Psoas muscle (tissue), 8 donors: ENCODE measurements around the gene CFAP97D1. TPM values are rescaled to one million over a fixed set of nuclear protein-coding genes. Genes with fewer than 3 reads are reported as not detected.

Experiments used
- ATAC-seq, 4 donors: fragments of 200-7000 bp; cut with Tn5 transposase; one replicate each; pipeline ENCODE4 v1.9.1; 2020; ENCODE audit warnings: moderate library complexity in 3 of 4, mild to moderate bottlenecking in 2 of 4
- DNase-seq, 2 donors: peaks; one replicate each; pipeline ENCODE4 v3.0.0-alpha.2; 2020
- H3K27ac ChIP-seq: fragments of 200-600 bp; one replicate; pipeline ENCODE4 v1.8.0; 2022
- H3K27me3 ChIP-seq, 3 donors: fragments of 200-600 bp in 1 of 3; one replicate each; pipeline versions ENCODE4 v1.6.1 to v1.8.0; 2013 to 2022; ENCODE audit warnings: low read length in 2 of 3, mild to moderate bottlenecking in 2 of 3, moderate library complexity in 1 of 3; ENCODE audit not compliant: insufficient read depth in 3 of 3
- H3K36me3 ChIP-seq, 2 donors: fragments of 200-600 bp in 1 of 2; one replicate each; pipeline versions ENCODE4 v1.6.1 to v1.8.0; 2013 to 2022; ENCODE audit warnings: low read depth in 1 of 2, mild to moderate bottlenecking in 1 of 2, moderate library complexity in 1 of 2; ENCODE audit not compliant: insufficient read depth in 1 of 2
- H3K4me1 ChIP-seq: fragments of 200-600 bp; one replicate; pipeline ENCODE4 v1.8.0; 2022
- H3K4me3 ChIP-seq: fragments of 200-600 bp; one replicate; pipeline ENCODE4 v1.8.0; 2022; ENCODE audit warnings: mild to moderate bottlenecking
- H3K9me3 ChIP-seq: fragments of 200-600 bp; one replicate; pipeline ENCODE4 v1.8.0; 2022
- WGBS, 3 donors: extraction: QIAGEN DNeasy Blood & Tissue Kit; methylation state at CpG; one replicate each; pipeline versions ENCODE4 v1.1.6 to v1.1.7; 2013; 5-methylcytosine and 5-hydroxymethylcytosine counted together
- intact Hi-C, 2 donors: fragments of 100-400 bp; cut with DNase I; formaldehyde crosslinking; loops; one replicate each; pipeline versions ENCODE4 v1.11.0 to v1.14.2; 2022
- polyA plus RNA-seq, 3 donors: library from polyadenylated mRNA; stranded (reverse); fragments of 200-250 nt; gene quantifications; one replicate each; pipeline ENCODE4 v1.2.3, GENCODE V29; 2013
- total RNA-seq, 4 donors: library from RNA; stranded (reverse); fragmentation: NEBNext Ultra II Directional in 2 of 4; extraction: Animal tissue kit (Norgen Biotek cat#: 25700) in 2 of 4; gene quantifications; one replicate each; pipeline versions ENCODE4 v1.2.1 to v1.2.4, GENCODE V29; 2021 to 2023
- TF ChIP-seq, protein P1 (sequence below): fragments of 200-600 bp; IDR thresholded peaks from one replicate; pipeline ENCODE4 v1.8.0; 2022; ENCODE audit warnings: antibody characterized with exemption
- donor health status: healthy with polysubstance abuse.
- donor health status: DM: no; HTN: no; CAD: no; lungs with moderate emphysema.
- donor health status: Bipolar disorder and iron deficiency.
- donor health status: healthy.
- donor health status: DM: yes; HTN: yes; CAD: no.
- donor health status: DM: no; HTN: no; CAD: no.
- donor health status: DM: no; HTN: no; CAD: no.
- donor health status: DM: yes; HTN: yes; CAD: no.

Gene CFAP97D1
- total and polyA plus RNA-seq, 7 donors, result 0.01 to 0.17 TPM; not detected in 5

DNA sequence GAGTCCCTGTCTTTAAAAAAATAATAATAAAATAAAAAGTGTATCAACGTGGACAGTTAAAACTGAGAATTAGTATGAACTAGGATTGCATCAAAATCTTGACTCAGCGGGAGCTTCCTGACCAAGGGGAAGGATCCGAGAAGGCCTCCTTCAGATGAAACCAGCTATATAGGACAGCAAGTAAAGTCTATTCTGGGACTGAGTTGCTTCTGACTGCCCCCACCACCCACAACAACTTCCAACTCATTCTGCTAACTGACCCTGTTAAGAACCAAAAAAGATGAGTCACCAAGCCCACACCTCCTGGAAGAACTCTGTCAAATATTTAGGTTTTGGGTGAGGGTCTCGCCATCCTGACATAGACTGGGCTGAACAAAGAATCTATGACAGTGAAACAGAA is 27.8 kb downstream of the CFAP97D1 start:
- intact Hi-C loops, result no loop called here
- peaks cover 0 to 21% of the 10 kb centered on the region in 2 donors for H3K36me3 ChIP-seq
- no peak for DNase-seq
- H3K4me1 ChIP-seq, result no peaks in the 10 kb centered on the region
- no peaks in the 10 kb centered on the region for H3K27me3 ChIP-seq
- H3K27ac ChIP-seq, result no peak overlapping the region
- H3K9me3 ChIP-seq, result no peaks in the 10 kb centered on the region
- TF ChIP-seq, protein P1, sequence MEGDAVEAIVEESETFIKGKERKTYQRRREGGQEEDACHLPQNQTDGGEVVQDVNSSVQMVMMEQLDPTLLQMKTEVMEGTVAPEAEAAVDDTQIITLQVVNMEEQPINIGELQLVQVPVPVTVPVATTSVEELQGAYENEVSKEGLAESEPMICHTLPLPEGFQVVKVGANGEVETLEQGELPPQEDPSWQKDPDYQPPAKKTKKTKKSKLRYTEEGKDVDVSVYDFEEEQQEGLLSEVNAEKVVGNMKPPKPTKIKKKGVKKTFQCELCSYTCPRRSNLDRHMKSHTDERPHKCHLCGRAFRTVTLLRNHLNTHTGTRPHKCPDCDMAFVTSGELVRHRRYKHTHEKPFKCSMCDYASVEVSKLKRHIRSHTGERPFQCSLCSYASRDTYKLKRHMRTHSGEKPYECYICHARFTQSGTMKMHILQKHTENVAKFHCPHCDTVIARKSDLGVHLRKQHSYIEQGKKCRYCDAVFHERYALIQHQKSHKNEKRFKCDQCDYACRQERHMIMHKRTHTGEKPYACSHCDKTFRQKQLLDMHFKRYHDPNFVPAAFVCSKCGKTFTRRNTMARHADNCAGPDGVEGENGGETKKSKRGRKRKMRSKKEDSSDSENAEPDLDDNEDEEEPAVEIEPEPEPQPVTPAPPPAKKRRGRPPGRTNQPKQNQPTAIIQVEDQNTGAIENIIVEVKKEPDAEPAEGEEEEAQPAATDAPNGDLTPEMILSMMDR, result no peak
- no peak overlapping the region for H3K4me3 ChIP-seq
- 93 to 97% (median 96%) methylated on average over 4 of the region's 4 CpGs for WGBS, 3 donors
- no peak for ATAC-seq

DNA sequence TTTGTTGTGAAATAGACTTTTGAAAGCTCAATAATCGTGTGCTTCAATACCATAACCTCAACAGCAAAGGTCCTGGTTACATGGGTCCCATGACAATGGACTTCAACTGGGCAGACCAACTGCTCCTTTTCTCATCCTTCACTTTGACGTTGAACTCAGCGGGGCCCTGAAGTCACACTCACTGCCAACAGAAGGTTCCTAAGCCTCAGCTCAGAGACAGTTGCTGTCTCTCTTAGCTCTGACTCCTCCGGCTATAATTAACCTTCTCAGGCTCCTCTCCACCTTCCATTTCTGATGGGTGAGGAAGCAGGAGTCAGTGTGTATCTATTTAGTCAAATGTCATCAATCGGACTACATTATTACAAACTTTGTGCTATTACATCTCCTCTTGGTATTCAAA is 28.9 kb downstream of the CFAP97D1 start:
- Histone ChIP-seq H3K4me3 (no peak overlapping the region), H3K27me3 (no peaks in the 10 kb centered on the region), H3K27ac (no peak overlapping the region), H3K9me3 (no peaks in the 10 kb centered on the region), H3K4me1 (no peaks in the 10 kb centered on the region), H3K36me3 (peaks cover 0 to 26% of the 10 kb centered on the region in 2 donors)
- DNase-seq, result no peak
- intact Hi-C loops, result no loop called here
- ATAC-seq, result no peak
- 90 to 97% (median 93%) methylated on average over 5 of the region's 5 CpGs for WGBS, 3 donors
- TF ChIP-seq, protein P1, result no peak

DNA sequence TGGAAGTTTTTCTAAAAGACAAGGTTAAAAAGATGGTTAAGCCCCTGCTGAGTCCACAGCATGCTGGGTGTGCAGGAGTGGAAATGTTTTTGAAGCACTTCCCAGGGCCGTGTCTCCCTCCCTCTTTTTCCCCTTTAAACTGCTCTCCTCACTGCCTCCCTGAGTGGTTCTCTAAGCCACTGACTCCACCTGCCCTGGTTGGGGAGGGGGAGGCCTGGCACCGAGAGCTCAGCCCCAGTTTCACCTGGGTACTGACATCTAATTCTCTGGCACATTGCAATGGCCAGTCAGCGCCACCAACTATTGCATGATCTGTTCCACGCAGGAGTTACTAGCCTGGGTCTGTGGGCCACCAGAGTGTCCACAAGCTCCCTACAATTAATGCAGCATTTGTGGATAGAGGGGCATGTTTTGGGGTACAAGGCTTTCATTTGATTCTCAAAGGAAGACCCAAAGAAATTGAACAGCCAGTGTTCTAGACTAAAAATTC is 30.0 kb downstream of the CFAP97D1 start:
- peaks cover 0 to 26% of the 10 kb centered on the region in 2 donors for H3K36me3 ChIP-seq
- no peak for DNase-seq
- WGBS, 3 donors, result 87 to 92% (median 87%) methylated on average over 4 of the region's 4 CpGs
- no peaks in the 10 kb centered on the region for H3K9me3 ChIP-seq
- intact Hi-C loops, result no loop called here
- no peak for ATAC-seq
- no peak overlapping the region for H3K27ac ChIP-seq
- TF ChIP-seq, protein P1, result no peak
- H3K4me1 ChIP-seq, result no peaks in the 10 kb centered on the region
- no peak overlapping the region for H3K4me3 ChIP-seq
- H3K27me3 ChIP-seq, result no peaks in the 10 kb centered on the region

DNA sequence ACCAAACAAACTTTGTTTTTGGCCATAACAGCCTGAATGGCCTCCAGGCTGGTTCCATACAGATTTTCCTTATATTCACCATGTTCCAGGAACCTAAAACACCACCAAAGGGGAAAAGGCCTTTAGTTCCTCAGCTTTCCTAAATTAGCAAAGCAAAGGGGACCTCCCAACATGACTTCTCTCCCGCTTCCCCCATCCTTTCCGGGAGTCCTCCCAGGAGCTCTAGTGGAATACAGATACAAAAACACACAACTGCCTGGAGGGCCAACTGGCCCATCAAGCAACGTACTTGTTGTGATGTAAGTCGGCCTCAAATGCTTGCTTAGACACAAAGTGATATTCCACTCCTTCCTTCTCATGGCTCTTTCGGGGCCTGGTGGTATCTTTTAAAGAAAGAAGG is 30.6 kb downstream of the CFAP97D1 start:
- WGBS, 3 donors, result 85 to 88% (median 85%) methylated on average over 5 of the region's 5 CpGs
- no peak overlapping the region for H3K27ac ChIP-seq
- no peak for ATAC-seq
- no peaks in the 10 kb centered on the region for H3K4me1 ChIP-seq
- H3K9me3 ChIP-seq, result no peaks in the 10 kb centered on the region
- intact Hi-C loops, result no loop called here
- H3K27me3 ChIP-seq, result no peaks in the 10 kb centered on the region
- TF ChIP-seq, protein P1, result no peak
- no peak overlapping the region for H3K4me3 ChIP-seq
- no peak for DNase-seq
- H3K36me3 ChIP-seq, result peaks cover 0 to 26% of the 10 kb centered on the region in 2 donors
